ENCODE measurements around the gene ADAM8.

GRCh38 chr10:133269367-133269766 is 7.3 kb downstream of the ADAM8 start:
- TF ChIP-seq REST (IDR thresholded peaks at IDR 0.05; ENCODE audit: low read depth, low read length) (no peak), ZSCAN29 (IDR thresholded peaks at IDR 0.05) (no peak), EP300 (IDR thresholded peaks at IDR 0.05; ENCODE audit: borderline replicate concordance in 1 of 2, control insufficient read depth in 1 of 2, low read depth in 2 of 2, low read length in 2 of 2) (no peak), RUNX3 (IDR thresholded peaks at IDR 0.05; ENCODE audit: low read length) (no peak), POLR2A (IDR thresholded peaks at IDR 0.05; ENCODE audit: low read depth, low read length) (no peak), CTCF (IDR thresholded peaks at IDR 0.05 in 2 of 3, conservative IDR thresholded peaks at IDR 0.05 in 1 of 3; ENCODE audit: control insufficient read depth in 2 of 3, extremely low read depth in 1 of 3, insufficient read depth in 1 of 3, low read depth in 3 of 3, low read length in 3 of 3) (no peak), YY1 (IDR thresholded peaks at IDR 0.05; ENCODE audit: low read depth, low read length) (no peak), ZNF384 (IDR thresholded peaks at IDR 0.05; ENCODE audit: borderline replicate concordance, low read depth, low read length) (no peak), CUX1 (IDR thresholded peaks at IDR 0.05; ENCODE audit: insufficient replicate concordance, low read depth, low read length) (no peak), ZNF274 (IDR thresholded peaks at IDR 0.05; ENCODE audit: insufficient read depth, insufficient read length) (no peak), ZNF592 (IDR thresholded peaks at IDR 0.05) (no peak), POLR2AphosphoS5 (IDR thresholded peaks at IDR 0.05; ENCODE audit: low read length) (no peak), SRF (IDR thresholded peaks at IDR 0.05; ENCODE audit: low read depth in 2 of 2, low read length in 2 of 2) (no peak)
